Left lung (tissue), 10 donors: ENCODE data around the gene SPACA4. TPM values are rescaled to one million over a fixed set of nuclear protein-coding genes. Genes with fewer than 3 reads are reported as not detected.

Source experiments
- ATAC-seq: fragments of 200-7000 bp; cut with Tn5 transposase; one replicate; pipeline ENCODE4 v1.9.1; 2020; ENCODE audit warnings: moderate library complexity
- DNase-seq, 4 donors: peaks; one replicate each; pipeline ENCODE4 v3.0.0-alpha.2; 2013 to 2020
- H3K27ac ChIP-seq, 2 donors: fragments of 200-600 bp; sonication (generic) in 1 of 2; one replicate each; pipeline versions ENCODE4 v1.5.0 to v1.8.0; 2020 to 2021
- H3K27me3 ChIP-seq, 2 donors: fragments of 200-600 bp; sonication (generic) in 1 of 2; one replicate each; pipeline versions ENCODE4 v1.5.0 to v1.8.0; 2020 to 2021
- H3K36me3 ChIP-seq, 2 donors: fragments of 200-600 bp; sonication (generic) in 1 of 2; one replicate each; pipeline versions ENCODE4 v1.5.0 to v1.8.0; 2020 to 2021
- H3K4me1 ChIP-seq, 2 donors: fragments of 200-600 bp; one replicate each; pipeline ENCODE4 v1.8.0; 2021
- H3K4me3 ChIP-seq, 2 donors: fragments of 200-600 bp; sonication (generic) in 1 of 2; one replicate each; pipeline versions ENCODE4 v1.5.0 to v1.8.0; 2020 to 2021; ENCODE audit warnings: mild to moderate bottlenecking in 1 of 2
- H3K9me3 ChIP-seq, 2 donors: fragments of 200-600 bp; sonication (generic) in 1 of 2; one replicate each; pipeline versions ENCODE4 v1.5.0 to v1.8.0; 2020 to 2021
- CTCF ChIP-seq, 2 donors: fragments of 200-600 bp; sonication (generic) in 1 of 2; IDR thresholded peaks; one replicate each; pipeline versions ENCODE4 v1.5.0 to v1.8.0; 2021; ENCODE audit warnings: antibody characterized with exemption in 2 of 2
- intact Hi-C, 2 donors: fragments of 100-400 bp; cut with DNase I; formaldehyde crosslinking; loops; one replicate each; pipeline versions ENCODE4 v1.11.2 to v1.14.2; 2022
- polyA plus RNA-seq, 6 donors: library from polyadenylated mRNA; unstranded; fragments of 120-200 nt; gene quantifications; one replicate each; pipeline ENCODE4 v1.2.1, GENCODE V29; 2013; ENCODE audit not compliant: insufficient read length in 6 of 6
- total RNA-seq, 2 donors: library from RNA; stranded (reverse); fragmentation: NEBNext Ultra II Directional; extraction: Animal tissue kit (Norgen Biotek cat#: 25700); gene quantifications; one replicate each; pipeline ENCODE4 v1.2.1, GENCODE V29; 2021
- donor health status: DM: no; HTN: yes; CAD: no.
- donor health status: DM: no; HTN: no; CAD: no.

The SPACA4 gene
- total and polyA plus RNA-seq, 8 donors, result 0.17 to 0.78 (median 0.26) TPM; not detected in 2

- TF ChIP-seq CTCF (IDR thresholded peaks at IDR 0.05), result no peak
- H3K36me3 ChIP-seq, result no peaks in the 10 kb centered on the region
- peak within 1 kb of the TSS; percentile 91 to 94 for H3K27ac ChIP-seq
- H3K27me3 ChIP-seq, result no peaks in the 10 kb centered on the region
- intact Hi-C loops, result no loop called here
- no peaks in the 10 kb centered on the region for H3K9me3 ChIP-seq
- DNase-seq (peak in 2 of 4 donors; percentile 74 to 86), ATAC-seq (peak; percentile 16)
- peak within 1 kb of the TSS; percentile 60 to 64 for H3K4me3 ChIP-seq
- peaks cover 19 to 59% of the 10 kb centered on the region in 2 donors for H3K4me1 ChIP-seq
These were observed 30.4 kb downstream of the SPACA4 start, which contains the start of gene DBP for GRCh38 chr19:48636859-48637448. TSS of gene DBP (minus strand) at chr19:48637379. CDS start at chr19:48636994, 385 bp downstream.

- ATAC-seq (peak; percentile 77), DNase-seq (peak; percentile 97 to 99 (median 98))
- Histone ChIP-seq H3K4me3 (peak overlapping the region; percentile 60 to 64), H3K27ac (peak overlapping the region; percentile 91 to 94), H3K4me1 (peaks cover 19 to 56% of the 10 kb centered on the region in 2 donors), H3K36me3 (no peaks in the 10 kb centered on the region), H3K9me3 (no peaks in the 10 kb centered on the region), H3K27me3 (no peaks in the 10 kb centered on the region)
- no peak for TF ChIP-seq CTCF (IDR thresholded peaks at IDR 0.05)
- intact Hi-C loops, result no loop called here
These were observed 31.0 kb downstream of the SPACA4 start for GRCh38 chr19:48637449-48637947.

- H3K4me3 ChIP-seq, result peak overlapping the region; percentile 10 to 64
- no peaks in the 10 kb centered on the region for H3K27me3 ChIP-seq
- no peak for TF ChIP-seq CTCF (IDR thresholded peaks at IDR 0.05)
- ATAC-seq, result peak; percentile 49
- peak in 3 of 4 donors; percentile 85 to 95 (median 89) for DNase-seq
- peaks cover 17 to 49% of the 10 kb centered on the region in 2 donors for H3K4me1 ChIP-seq
- peak overlapping the region; percentile 91 to 94 for H3K27ac ChIP-seq
- H3K36me3 ChIP-seq, result no peaks in the 10 kb centered on the region
- H3K9me3 ChIP-seq, result no peaks in the 10 kb centered on the region
- intact Hi-C loops, result no loop called here
These were observed 31.6 kb downstream of the SPACA4 start for GRCh38 chr19:48637948-48638830.

GRCh38 chr19:48638831-48639381 is 32.4 kb downstream of the SPACA4 start:
- Histone ChIP-seq H3K9me3 (no peaks in the 10 kb centered on the region), H3K4me1 (peaks cover 10 to 42% of the 10 kb centered on the region in 2 donors), H3K4me3 (peak overlapping the region in 1 of 2 donors; percentile 64), H3K27me3 (no peaks in the 10 kb centered on the region), H3K36me3 (no peaks in the 10 kb centered on the region), H3K27ac (peak overlapping the region; percentile 91 to 94)
- TF ChIP-seq CTCF (IDR thresholded peaks at IDR 0.05), result no peak
- ATAC-seq (no peak), DNase-seq (no peak)
- intact Hi-C loops, result no loop called here
